HT-29 (cell line): ENCODE data around the gene OTUD3. TPM values are rescaled to one million over a fixed set of nuclear protein-coding genes. Genes with fewer than 3 reads are reported as not detected.
"Not testable (repeated sequence)": the region's sequence is repeated elsewhere in the genome, so short reads cannot be mapped to it uniquely, and the experiment has no call there.

Experiments used
- DNase-seq: peaks from one replicate; pipeline ENCODE4 v3.0.0-alpha.2; 2015; ENCODE audit warnings: low spot score
- total RNA-seq: library from RNA; depleted of rRNA; stranded (reverse); fragments of >200 nt; shearing (Covaris generic); gene quantifications from 2 replicates; pipeline ENCODE4 v1.2.3, GENCODE V29; 2014

OTUD3 gene
- total RNA-seq, 1 experiment from 2014 or later = 4.5 TPM

DNA sequence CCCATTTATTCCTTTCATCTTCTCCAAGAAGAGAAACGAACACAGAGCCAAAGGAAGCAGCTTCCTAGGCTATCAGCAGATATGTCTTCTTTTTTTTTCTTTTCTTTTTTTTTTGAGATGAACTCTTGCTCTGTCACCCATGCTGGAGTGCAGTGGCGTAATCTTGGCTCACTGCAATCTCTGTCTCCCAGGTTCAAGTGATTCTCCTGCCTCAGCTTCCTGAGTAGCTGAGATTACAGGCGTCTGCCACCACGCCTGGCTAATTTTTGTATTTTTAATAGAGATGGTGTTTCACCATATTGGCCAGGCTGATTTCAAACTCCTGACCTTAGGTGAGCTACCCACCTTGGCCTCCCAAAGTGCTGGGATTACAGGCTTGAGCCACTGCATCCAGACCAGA is 13.6 kb upstream of the OTUD3 start:
- DNase-seq = not testable (repeated sequence)

DNA sequence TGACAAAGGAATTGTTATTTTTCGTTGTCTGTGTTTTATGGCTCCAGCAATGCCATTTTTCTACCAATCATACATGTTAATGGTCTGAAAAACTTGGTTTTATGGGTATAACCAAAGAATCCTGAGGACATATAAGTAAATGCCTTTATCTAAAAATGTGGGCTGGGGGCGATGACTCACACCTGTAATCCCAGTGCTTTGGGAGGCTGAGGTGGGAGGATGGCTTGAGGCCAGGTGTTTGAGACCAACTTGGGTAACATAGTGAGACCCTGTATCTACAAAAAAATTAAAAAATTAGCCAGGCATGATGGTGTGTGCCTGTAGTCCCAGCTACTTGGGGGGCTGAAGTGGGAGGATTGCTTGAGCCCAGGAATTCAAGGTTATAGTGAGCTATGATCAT is 12.7 kb upstream of the OTUD3 start:
- not testable (repeated sequence) for DNase-seq

DNA sequence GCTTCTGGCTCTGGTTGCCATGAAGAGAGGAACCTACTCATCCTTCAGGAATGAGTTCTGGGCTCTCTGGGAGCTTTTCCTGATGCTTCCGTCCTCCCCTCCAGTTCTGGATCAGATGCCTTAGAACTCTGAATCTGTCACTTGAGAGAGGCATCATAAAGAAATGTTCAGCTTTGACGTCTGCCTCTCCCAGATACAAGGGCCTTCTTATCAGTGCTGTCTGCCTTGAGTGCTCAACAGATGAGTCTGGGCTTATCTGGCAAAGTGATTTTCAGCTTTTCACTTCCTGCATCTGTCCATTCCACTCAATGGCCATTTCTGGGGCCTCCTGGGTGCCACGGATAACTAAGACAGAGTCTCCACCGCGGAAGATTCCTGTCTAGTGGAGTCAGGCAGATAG is 12.3 kb upstream of the OTUD3 start:
- DNase-seq = no peak

DNA sequence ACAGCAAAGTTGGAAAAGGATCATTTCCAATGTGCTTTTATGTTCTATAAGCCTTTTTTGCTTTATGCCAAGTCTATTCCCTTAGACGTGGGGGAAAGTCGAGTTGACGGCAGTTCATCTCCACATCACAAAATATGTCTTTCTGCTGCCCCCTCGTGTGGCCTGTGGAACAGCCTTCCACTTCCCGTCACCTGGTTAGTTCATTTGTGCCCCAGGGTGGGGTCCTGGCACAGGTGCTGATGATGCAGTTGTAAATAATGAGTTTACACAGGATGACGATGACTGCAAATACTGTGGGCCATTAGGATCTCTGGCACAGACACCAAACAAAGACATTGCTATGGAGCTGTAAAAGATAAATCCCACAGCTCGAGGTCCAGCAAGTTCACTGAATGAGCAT is 10.0 kb upstream of the OTUD3 start:
- peak; percentile 58 for DNase-seq

DNA sequence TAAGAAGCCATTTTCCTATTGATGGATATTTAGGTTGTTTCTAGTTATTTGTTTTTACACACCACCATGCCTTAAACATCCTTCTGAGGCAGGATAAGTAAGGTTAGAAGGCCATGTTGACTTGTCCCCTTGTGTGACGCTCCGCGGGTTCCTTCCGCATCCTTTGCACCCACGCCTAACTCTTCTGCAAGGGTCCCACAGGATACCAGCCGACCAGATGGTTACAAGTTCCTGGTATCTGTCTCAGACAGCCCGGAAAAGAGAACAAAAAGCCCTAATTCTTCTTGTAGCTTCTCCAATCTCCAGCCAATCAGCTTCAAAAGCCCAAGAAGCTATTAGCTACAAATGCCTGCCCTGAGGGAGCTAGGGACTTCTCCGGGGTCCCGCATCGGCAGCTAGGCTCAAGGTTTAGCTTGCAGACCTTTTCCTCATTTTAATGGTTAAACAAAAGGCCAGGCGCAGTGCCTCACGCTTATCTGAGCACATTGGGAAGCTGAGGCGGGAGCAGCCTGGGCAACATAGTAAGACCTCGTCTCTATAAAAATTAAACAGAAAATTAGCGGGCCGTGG is 4.9 kb upstream of the OTUD3 start:
- no peak for DNase-seq

DNA sequence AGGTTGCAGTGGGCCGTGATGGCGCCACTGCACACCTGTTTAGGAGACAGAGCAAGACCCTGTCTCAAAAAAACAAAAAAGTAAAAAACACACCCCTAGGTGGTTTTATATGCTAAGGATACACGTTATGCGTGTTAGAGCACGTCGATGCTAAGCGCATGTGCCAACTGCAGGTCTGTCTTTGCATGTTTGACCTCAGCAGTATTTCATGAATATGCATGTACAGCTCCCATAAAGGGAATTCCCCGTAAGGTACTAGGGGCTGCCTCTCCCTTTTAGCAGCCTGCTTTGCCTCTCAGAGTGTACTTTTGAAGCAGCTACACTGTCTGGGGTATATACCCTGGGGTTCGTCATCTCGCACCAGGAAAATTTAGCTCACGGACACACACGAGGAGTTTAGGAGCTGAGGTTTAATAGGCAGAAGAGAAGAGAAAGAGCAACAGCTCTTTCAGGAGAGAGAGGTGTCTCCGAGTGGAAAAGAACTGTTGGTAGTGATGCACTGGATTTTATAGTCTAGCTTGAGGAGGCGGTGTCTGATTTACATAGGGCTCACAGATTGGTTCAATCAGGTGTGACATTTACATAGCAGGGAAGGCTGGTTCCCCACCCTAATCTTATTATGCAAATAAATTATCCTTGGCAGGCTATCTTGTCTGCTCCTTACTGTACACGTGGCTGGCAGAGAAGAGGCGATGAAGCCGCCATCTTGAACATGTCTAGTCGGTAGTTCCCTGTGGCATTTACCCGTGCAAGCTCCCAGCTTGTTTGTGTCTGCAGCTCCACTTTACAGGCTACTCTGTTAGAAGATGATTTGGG is 4.2 kb upstream of the OTUD3 start:
- peak; percentile 21 for DNase-seq

DNA sequence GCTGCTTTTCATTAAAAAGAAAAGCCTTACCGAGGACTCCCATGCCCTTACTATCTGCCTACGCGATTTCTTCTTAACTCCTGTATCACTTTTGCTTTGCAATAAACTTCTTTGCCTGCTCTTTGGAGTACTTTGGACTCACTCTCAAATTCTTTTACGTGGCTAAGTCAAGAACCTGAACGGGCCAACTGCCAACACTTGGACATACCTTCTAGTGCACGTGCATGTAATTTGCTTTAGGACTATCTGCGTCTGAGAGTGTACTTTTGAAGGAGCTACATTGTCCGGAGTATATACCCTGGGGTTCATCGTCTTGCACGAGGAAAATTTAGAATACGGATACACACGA is 3.6 kb upstream of the OTUD3 start:
- DNase-seq = peak; percentile 9

DNA sequence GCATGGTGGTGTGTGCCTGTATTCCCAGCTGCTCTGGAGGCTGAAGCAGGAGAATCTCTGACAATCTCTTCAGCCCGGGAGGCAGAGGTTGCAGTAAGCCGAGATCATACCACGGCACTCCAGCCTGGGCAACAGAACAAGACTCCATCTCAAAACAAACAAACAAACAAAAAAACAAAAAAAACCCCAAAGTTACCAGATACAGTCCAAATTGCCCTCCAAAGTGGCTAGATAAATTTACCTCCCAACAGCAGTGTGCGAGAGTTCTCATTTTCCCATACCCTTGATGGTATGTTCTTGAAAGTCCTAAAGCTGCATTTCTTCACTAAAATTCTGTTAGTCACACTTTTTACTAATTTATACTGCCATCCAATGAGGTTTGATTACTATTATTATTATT is 3.0 kb upstream of the OTUD3 start:
- no peak for DNase-seq

DNA sequence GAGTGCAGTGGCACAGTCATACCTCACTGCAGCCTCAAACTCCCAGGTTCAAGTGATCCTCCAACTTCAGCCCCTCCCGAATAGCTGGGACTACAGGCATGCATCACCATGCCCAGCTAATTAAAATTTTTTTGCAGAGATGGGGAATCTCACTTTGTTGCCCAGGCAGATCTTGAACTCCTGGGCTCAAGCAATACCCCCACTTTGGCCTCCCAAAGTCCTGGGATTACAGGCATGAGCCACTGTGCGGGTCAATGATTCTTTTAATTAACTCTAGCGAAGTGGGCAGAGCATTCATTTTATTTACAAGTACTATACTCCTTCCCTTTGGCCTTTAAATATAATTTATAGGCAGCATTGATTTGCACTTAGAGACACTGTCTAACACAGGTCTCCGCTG is 2.5 kb upstream of the OTUD3 start:
- DNase-seq = no peak

DNA sequence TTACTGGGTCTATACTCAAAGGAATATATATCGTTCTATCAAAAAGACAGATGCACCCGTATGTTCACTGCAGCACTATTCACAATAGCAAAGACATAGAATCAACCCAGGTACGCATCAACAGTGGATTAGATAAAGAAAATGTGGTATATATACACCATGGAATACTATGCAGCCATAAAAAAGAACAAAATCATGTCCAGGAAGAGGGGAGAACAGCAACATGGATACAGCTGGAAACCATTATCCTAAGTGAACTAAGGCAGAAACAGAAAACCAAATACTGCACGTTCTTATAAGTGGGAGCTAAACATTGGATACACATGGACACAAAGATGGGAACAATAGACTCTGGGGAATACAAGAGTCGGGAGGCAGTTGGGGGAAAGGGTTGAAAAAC is 1.4 kb upstream of the OTUD3 start:
- not testable (repeated sequence) for DNase-seq

DNA sequence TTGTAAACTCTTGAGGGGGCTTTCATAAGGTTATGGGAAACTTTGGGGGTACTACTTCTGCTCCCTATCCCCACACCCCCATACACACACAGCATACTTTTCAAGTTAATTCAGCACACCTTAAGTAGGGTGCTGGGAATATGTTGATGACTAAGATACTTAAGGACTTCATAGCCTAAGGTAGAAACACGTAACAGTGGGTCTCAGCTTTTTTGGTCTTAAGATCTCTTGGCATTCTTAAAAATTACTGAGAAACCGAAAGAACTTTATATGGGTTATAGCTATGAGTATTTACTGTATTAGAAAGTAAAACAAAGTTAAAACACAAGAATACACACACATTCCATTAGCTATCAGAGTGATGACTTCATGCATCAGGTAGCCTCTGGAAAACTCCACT is 2.1 kb downstream of the OTUD3 start:
- DNase-seq = no peak

DNA sequence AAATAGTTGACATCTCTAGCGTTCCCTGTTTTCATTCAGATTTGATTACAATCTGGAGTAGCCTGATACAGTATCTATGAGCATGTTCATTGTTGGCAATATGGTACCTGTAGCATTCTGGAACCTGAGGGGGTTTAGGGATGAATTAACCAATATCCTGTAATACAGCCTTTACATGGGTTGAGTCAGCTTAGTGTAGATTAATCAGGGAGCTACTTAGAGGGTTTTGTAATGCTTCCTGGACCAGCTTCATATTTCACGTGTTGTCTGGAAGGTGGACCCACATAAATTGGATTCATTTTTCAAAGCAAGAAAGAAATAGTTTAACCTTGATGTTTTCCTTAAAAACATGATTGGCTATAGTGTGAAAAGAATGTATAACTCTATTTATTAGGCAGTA is 3.6 kb downstream of the OTUD3 start:
- no peak for DNase-seq

DNA sequence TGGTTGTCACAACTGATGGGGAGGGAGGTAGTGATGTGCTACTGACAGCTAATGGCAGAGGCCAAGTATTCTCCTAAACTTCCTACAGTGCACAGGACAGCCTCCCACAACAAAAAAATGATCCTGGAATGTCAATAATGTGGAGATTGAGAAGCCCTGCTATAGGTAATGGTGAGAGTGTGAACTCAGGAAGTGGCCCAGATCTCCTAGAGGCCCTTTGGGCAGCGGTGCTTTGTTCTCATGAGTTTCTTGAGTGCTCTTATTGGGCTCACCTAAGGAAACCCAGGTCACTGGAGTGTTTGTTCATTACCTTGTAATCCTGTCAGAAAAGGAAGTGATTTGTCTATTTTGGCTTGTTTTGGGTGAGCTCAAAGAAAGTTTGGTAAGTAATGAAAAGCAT is 5.9 kb downstream of the OTUD3 start:
- no peak for DNase-seq

DNA sequence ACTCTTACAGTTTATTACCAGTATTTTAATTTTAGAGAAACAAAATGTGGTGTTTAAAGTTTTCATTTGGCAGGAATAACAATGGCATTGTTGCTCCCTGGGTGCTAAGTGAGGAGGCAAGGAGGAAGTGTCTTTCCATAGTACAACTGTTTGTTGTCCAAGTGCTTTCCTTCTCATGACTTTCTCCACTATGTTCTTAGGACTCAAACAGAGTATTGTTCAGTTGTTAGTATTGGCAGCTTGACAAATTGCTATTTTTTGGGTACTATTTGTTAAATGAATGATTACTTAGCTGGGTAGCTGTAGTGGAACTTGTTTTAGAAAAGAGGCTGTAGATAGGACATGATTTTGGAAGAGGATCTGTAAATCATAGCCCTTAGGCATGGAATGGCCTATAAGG is 7.5 kb downstream of the OTUD3 start:
- no peak for DNase-seq

DNA sequence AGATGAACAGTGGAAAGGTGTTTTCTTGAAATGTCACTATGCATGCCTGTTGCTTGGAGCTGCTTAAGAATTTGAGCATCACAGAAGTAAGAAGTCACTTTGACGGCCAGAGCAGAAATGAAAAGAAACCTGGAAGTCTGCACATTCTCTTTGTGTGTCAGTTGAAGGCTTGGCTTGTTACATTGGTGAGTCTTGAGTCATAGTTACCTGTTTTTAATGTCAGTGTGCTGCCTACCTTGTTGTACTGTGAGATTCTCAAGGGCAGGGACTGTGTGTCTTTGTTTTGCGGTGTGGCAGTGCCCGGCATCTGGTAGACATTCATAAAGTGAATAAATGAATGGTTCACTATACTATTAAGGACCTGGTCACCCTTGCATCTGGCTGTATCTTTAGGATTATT is 9.9 kb downstream of the OTUD3 start:
- DNase-seq = no peak

DNA sequence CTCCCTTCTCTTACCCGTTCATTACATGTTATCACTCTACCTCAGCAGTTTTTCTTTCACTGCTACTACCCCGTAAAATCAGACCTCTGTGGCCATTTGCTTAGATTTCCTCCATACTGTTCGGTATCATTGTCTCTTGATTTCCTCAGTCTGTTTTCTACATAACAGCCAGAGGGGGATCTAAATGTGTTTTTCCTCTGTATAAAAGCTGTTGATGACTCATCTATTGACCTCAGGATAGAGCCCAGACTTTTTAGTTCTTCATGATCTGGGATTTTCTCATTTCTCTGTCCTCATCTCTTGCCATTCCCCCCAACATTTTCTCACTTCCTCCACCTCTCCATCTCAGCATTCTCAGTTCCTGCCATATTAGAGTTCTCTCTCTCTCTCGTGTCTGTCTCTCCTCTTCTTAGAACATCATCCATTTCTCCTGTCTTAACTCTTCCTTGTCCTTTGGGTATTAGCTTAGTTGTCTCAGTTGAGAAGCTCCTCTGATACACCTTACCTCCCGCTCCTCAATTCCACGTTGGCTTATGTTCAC is 10.5 kb downstream of the OTUD3 start:
- no peak for DNase-seq

DNA sequence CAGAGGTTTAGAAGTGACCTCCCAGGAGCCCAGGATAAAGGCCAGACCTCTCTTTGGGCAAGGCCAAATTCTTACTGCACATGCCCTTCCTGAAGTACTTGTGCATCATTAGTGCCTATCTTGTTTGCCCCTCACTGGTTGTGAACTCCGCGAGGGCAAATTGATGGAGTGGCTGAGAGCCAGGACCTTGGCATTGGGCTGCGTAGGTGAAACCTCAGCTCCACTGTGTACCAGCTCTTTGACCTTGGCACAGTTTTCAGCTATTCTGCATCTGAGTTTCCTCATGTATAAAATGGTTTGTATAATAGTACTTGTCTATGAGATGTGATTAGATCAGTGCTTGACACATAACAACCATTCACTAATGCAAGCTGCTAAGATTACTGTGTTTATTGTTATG is 11.5 kb downstream of the OTUD3 start:
- no peak for DNase-seq

DNA sequence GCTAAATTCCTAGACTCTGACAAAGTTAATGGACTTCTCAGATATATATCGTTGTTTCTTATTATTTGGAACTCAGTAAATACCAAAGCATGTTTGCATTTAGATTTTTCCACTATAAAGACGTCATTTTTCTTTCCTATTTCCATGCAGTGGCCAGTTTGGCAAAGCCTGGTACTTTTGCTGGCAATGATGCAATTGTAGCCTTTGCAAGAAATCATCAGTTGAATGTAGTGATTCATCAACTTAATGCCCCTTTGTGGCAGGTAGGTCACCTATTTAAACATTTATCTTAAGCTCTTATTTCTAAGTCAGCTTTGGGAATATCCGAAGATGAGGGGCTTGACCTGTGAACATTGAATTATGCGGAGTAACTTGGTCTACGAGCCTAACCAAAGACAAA is 12.0 kb downstream of the OTUD3 start:
- DNase-seq = no peak

DNA sequence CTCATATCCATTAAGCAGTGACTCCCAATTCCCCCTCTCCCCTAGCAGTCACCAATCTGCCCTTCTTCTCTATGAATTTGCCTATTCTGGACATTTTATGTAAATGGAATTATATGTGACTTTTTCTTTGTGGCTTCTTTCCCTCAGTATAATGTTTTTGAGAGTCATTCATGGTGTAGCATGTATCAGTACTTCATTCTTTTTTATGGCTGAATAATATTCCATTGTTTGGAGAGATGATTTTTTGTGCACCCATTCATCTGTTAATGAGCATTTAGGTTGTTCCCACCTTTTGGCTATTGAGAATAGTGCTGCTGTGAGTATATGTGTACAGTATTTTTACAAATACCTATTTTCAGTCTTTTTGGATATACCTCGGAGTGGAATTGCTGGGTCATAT is 19.5 kb downstream of the OTUD3 start:
- DNase-seq = no peak

DNA sequence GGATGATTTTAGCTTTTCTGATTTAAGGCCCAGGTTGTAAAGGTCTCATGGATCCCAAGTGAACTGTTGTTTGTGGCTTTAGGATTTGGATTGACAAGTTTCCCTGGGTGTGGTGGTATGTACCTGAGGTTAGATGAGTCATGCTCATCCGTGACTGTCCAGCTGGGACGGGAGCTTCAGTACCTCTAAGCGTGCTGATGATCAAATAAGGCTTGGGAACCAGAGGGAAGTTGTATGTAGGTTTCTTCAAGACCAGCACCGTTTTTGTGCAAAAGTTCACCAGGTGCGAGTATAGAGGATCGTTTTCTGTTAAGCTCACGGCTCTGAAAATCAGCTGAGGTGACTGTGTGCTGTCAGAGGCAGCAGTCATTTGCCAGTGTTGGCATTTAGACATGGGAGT is 21.4 kb downstream of the OTUD3 start:
- DNase-seq = no peak

DNA sequence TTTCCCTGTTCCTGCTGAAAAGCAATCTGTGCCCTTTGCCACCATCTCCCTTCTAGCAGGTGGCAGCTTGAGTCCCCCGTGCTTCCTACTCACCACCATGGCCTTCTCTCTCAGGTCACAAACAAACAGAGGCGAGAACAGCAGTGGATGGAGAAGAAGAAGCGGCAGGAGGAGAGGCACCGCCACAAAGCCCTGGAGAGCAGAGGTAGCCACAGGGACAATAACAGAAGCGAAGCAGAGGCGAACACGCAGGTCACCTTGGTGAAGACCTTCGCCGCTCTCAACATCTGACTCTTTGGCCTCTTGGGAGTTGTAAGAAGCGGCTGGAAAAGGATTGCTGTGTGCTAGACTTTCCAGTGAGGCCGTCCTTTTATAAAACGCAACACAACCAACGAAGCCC is 25.3 kb downstream of the OTUD3 start:
- no peak for DNase-seq

DNA sequence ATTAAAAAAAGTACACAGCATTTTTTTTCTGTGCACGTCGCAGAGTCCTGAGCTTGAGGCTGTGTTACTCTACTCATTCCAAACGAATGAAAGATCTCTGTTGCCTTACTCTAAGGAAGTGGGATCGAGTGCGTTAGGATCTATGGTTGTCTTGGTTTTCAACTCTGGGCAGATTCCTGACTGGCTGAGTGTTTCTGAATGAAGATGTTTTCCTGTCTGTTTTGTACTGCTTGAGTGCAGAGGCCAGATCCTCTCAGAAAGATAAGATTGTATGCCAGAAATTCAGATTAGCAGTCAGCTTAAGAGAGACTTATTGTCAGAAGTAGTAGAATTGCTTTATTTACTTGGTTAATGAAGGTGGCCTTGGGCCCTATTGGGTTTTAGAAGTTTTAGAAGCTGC is 27.2 kb downstream of the OTUD3 start:
- no peak for DNase-seq

DNA sequence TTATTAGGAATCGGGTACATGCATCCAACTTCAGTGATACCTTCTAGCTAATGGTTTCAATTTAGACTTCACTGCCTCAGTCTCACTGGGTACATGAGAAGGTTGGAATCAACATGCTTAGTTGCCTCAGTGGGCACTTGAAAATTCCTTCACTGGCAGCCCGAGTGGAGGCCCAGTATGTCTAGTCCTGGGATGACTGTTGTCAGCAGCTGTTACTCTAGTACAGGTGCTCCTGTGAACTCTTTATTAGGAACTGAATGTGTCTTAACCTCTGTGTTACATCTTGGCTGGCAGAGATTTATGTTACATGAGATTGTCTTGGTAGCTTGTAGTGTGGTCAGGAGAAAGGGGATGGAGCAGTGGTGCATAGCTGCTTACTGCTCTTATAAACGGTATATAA is 27.8 kb downstream of the OTUD3 start:
- DNase-seq = no peak

DNA sequence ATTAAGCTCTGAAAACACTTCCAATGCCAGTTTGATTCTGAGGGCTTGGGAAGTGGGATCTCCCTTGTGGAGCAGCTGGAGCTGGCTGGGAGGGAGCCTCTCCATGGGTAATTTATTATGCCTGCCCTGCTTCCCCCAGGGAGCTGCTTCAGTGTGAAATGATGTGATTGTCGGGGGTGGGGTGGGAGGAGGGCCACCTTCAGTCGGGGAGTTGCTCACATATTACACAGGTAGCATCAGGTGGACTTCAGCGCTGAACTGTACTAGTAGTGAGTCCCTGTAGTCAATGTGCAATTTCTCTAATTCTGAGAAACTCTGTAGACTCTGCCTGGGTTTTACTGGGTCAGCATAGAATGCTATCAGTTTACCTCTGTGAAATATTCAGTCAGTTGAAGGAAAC is 28.5 kb downstream of the OTUD3 start:
- DNase-seq = no peak
